CD8-positive, alpha-beta memory T cell (primary cell): ENCODE measurements around the gene CPD. TPM values are rescaled to one million over a fixed set of nuclear protein-coding genes. Genes with fewer than 3 reads are reported as not detected.
"Not testable (repeated sequence)": the region's sequence is repeated elsewhere in the genome, so short reads cannot be mapped to it uniquely, and the experiment has no call there.

Experiments
- CTCF ChIA-PET: fragments of 350-600 bp; sonication (Branson Sonifier 250); formaldehyde crosslinking; loops from one replicate; lab custom pipeline; 2021; ENCODE audit warnings: antibody characterized with exemption; lab: Charles Lee
- POLR2A ChIA-PET: fragments of 350-600 bp; sonication (Branson Sonifier 250); formaldehyde crosslinking; loops from one replicate; lab custom pipeline; 2021; ENCODE audit warnings: antibody characterized with exemption; lab: Charles Lee
- DNase-seq, 5 donors: peaks; one replicate each; pipeline versions ENCODE4 v3.0.0 to v3.0.0-alpha.2; 2020 to 2022; ENCODE audit warnings: mixed read lengths in 1 of 5
- H3K27ac ChIP-seq: one replicate; pipeline ENCODE4 v1.7.0; 2013; ENCODE audit warnings: low read depth, mild to moderate bottlenecking, low read length, moderate library complexity
- H3K27me3 ChIP-seq: 2 replicates; pipeline ENCODE4 v1.7.0; 2013; ENCODE audit warnings: low read length, mild to moderate bottlenecking; ENCODE audit not compliant: insufficient read depth, poor library complexity, severe bottlenecking
- H3K36me3 ChIP-seq: 2 replicates; pipeline ENCODE4 v1.7.0; 2013; ENCODE audit warnings: mild to moderate bottlenecking, low read length, moderate library complexity; ENCODE audit not compliant: insufficient read depth
- H3K4me1 ChIP-seq: 2 replicates; pipeline ENCODE4 v1.7.0; 2013; ENCODE audit warnings: mild to moderate bottlenecking, low read length, moderate library complexity; ENCODE audit not compliant: insufficient read depth
- H3K4me3 ChIP-seq: 2 replicates; pipeline ENCODE4 v1.7.0; 2013; ENCODE audit warnings: mild to moderate bottlenecking, low read length
- H3K9me3 ChIP-seq: 2 replicates; pipeline ENCODE4 v1.7.0; 2013; ENCODE audit warnings: mild to moderate bottlenecking, low read length
- H3K27ac Mint-ChIP-seq, 8 donors: one replicate each; pipeline ENCODE4 v1.8.0; 2020 to 2021; ENCODE audit warnings: mixed read lengths in 8 of 8, mild to moderate bottlenecking in 6 of 8, inconsistent platforms in 3 of 8, moderate library complexity in 3 of 8
- H3K27me3 Mint-ChIP-seq, 2 donors: one replicate each; pipeline ENCODE4 v1.8.0; 2020 to 2021; ENCODE audit warnings: mixed read lengths in 2 of 2, mild to moderate bottlenecking in 1 of 2, moderate library complexity in 1 of 2
- H3K36me3 Mint-ChIP-seq, 3 donors: one replicate each; pipeline ENCODE4 v1.8.0; 2020 to 2021; ENCODE audit warnings: mixed read lengths in 3 of 3, inconsistent platforms in 1 of 3, mild to moderate bottlenecking in 1 of 3
- H3K4me1 Mint-ChIP-seq, 3 donors: one replicate each; pipeline ENCODE4 v1.8.0; 2020 to 2021; ENCODE audit warnings: mixed read lengths in 3 of 3, inconsistent platforms in 1 of 3, mild to moderate bottlenecking in 1 of 3
- H3K4me3 Mint-ChIP-seq, 7 donors: one replicate each; pipeline ENCODE4 v1.8.0; 2020 to 2021; ENCODE audit warnings: mixed read lengths in 7 of 7, mild to moderate bottlenecking in 6 of 7, moderate library complexity in 4 of 7, inconsistent platforms in 2 of 7
- H3K9me3 Mint-ChIP-seq, 5 donors: one replicate each; pipeline ENCODE4 v1.8.0; 2020 to 2022; ENCODE audit warnings: mixed read lengths in 5 of 5, mild to moderate bottlenecking in 3 of 5, moderate library complexity in 2 of 5, inconsistent platforms in 1 of 5
- polyA plus RNA-seq: library from polyadenylated mRNA; unstranded; fragments of 300-500 nt; fragmentation: Illumina TruSeq; gene quantifications from one replicate; pipeline ENCODE4 v1.2.3, GENCODE V29; 2021
- total RNA-seq, 2 experiments: library from RNA; stranded (reverse); gene quantifications; one replicate each; pipeline ENCODE4 v1.2.3, GENCODE V29; 2021

CPD gene
- total and polyA plus RNA-seq, 3 experiments from 2014 or later: 17.3 to 26.7 (median 22.8) TPM

GRCh38 chr17:30345527-30346075 lies 33.1 kb upstream of the CPD start:
- Histone ChIP-seq H3K4me1 (no peaks in the 10 kb centered on the region), H3K27me3 (no peaks in the 10 kb centered on the region), H3K36me3 (no peaks in the 10 kb centered on the region), H3K27ac (no peak overlapping the region), H3K4me3 (no peak overlapping the region), H3K9me3 (no peaks in the 10 kb centered on the region)
- ChIA-PET POLR2A (no interaction called here), CTCF (interaction anchor here (1.1 kb wide), 1 partner anchor 9 kb away, joined by 4 read pairs; no protein-coding TSS in a partner anchor)
- no peaks in the 10 kb centered on the region for H3K27me3 Mint-ChIP-seq
- H3K36me3 Mint-ChIP-seq: no peaks in the 10 kb centered on the region
- H3K9me3 Mint-ChIP-seq: no peaks in the 10 kb centered on the region
- no peak for DNase-seq
- peaks cover 0 to 5% (median 0%) of the 10 kb centered on the region in 3 donors for H3K4me1 Mint-ChIP-seq
- H3K27ac Mint-ChIP-seq: no peak overlapping the region
- no peak overlapping the region for H3K4me3 Mint-ChIP-seq

DNA sequence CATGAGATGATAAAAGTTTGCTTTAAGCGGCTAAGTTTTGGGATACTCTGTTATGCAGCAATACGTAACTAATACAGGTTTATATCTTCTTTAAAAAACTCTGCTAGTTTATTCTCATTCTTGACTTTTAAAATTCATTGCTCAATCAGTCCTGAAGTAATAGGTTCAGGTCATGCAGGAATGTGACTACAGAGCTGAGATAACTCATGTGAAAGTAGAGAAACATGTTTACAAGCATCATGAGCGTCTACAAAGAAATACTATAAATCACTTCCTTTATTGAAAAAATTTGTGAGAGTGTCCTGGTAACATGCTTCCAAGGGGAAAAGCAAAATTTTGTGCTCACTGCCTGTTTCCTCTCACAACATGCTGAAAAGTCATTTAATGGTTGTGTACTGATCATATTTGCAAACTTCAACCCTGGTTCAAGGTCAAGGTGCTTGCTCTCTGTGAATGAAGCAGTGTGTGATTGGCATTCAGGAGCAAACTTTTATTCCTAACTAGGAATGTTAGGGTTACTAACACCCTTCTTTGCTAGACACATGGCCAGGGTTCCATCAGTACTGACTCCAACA lies 32.4 kb upstream of the CPD start:
- CTCF ChIA-PET: interaction anchor here (1.0 kb wide), 1 partner anchor 9 kb away, joined by 3 read pairs; no protein-coding TSS in a partner anchor
- H3K36me3 Mint-ChIP-seq: no peaks in the 10 kb centered on the region
- Histone ChIP-seq H3K4me1 (no peaks in the 10 kb centered on the region), H3K27ac (no peak overlapping the region), H3K4me3 (no peak overlapping the region), H3K9me3 (no peaks in the 10 kb centered on the region), H3K27me3 (no peaks in the 10 kb centered on the region), H3K36me3 (no peaks in the 10 kb centered on the region)
- H3K27me3 Mint-ChIP-seq: no peaks in the 10 kb centered on the region
- H3K4me1 Mint-ChIP-seq: no peaks in the 10 kb centered on the region
- no peaks in the 10 kb centered on the region for H3K9me3 Mint-ChIP-seq
- DNase-seq: no peak
- POLR2A ChIA-PET: no interaction called here
- no peak overlapping the region for H3K4me3 Mint-ChIP-seq
- H3K27ac Mint-ChIP-seq: no peak overlapping the region

DNA sequence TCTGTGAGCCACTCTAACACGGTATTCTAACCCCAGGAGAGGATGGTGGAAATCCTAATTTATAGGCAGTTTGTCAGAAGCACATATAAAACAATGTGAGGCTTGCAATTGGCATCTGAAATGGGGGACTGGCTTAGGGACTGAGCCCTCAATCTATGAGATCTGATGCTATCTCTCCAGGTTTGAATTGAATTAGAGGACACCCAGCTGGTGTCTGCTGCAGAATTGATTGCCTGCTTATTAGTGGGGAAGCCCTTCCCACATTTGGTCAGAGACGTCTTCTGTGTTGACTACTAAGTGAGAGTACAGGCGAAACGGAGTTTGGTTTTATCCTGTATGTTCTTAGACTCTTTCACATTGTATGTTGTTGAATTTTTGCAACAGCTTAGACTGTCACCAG lies 31.2 kb upstream of the CPD start:
- H3K27ac ChIP-seq: no peak overlapping the region
- peaks cover 0 to 2% of the 10 kb centered on the region in 2 donors for H3K27me3 Mint-ChIP-seq
- H3K4me3 ChIP-seq: no peak overlapping the region
- H3K4me3 Mint-ChIP-seq: no peak overlapping the region
- no peaks in the 10 kb centered on the region for H3K36me3 Mint-ChIP-seq
- POLR2A ChIA-PET: no interaction called here
- no peaks in the 10 kb centered on the region for H3K4me1 Mint-ChIP-seq
- CTCF ChIA-PET: interaction anchor here (1.3 kb wide), 1 partner anchor 85 kb away, joined by 3 read pairs; no protein-coding TSS in a partner anchor
- no peak for DNase-seq
- H3K9me3 Mint-ChIP-seq: no peaks in the 10 kb centered on the region
- no peaks in the 10 kb centered on the region for H3K36me3 ChIP-seq
- H3K9me3 ChIP-seq: no peaks in the 10 kb centered on the region
- H3K4me1 ChIP-seq: no peaks in the 10 kb centered on the region
- no peak overlapping the region for H3K27ac Mint-ChIP-seq
- no peaks in the 10 kb centered on the region for H3K27me3 ChIP-seq

GRCh38 chr17:30349252-30349651 lies 29.5 kb upstream of the CPD start:
- H3K27me3 Mint-ChIP-seq: peaks cover 0 to 2% of the 10 kb centered on the region in 2 donors
- Histone ChIP-seq H3K36me3 (no peaks in the 10 kb centered on the region), H3K27ac (no peak overlapping the region), H3K4me1 (no peaks in the 10 kb centered on the region), H3K27me3 (no peaks in the 10 kb centered on the region), H3K9me3 (no peaks in the 10 kb centered on the region), H3K4me3 (no peak overlapping the region)
- H3K4me3 Mint-ChIP-seq: no peak overlapping the region
- no peak for DNase-seq
- POLR2A ChIA-PET: no interaction called here
- H3K36me3 Mint-ChIP-seq: no peaks in the 10 kb centered on the region
- H3K9me3 Mint-ChIP-seq: no peaks in the 10 kb centered on the region
- no peaks in the 10 kb centered on the region for H3K4me1 Mint-ChIP-seq
- CTCF ChIA-PET: interaction anchor here (1.8 kb wide), 1 partner anchor 9 kb away, joined by 5 read pairs; no protein-coding TSS in a partner anchor
- no peak overlapping the region for H3K27ac Mint-ChIP-seq

DNA sequence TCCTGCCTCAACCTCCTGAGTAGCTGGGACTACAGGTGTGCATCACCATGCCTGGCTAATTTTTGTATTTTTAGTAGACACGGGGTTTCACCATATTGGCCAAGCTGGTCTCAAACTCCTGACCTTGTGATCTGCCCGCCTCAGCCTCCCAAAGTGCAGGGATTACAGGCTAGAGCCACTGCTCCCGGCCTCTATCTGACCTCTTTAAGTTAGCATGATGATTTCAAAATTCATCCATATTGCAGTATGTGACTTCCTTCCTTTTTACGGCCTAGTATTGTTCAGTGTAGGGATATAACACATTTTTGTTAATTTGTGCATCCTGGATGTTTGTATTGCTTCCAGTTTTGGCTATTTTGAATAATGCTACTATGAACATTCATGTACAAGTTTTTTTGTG lies 27.5 kb upstream of the CPD start:
- H3K36me3 ChIP-seq, H3K4me3 Mint-ChIP-seq, H3K36me3 Mint-ChIP-seq, POLR2A ChIA-PET, DNase-seq, CTCF ChIA-PET, H3K9me3 ChIP-seq, H3K4me1 Mint-ChIP-seq, H3K4me3 ChIP-seq, H3K4me1 ChIP-seq, H3K9me3 Mint-ChIP-seq, H3K27ac ChIP-seq, H3K27me3 Mint-ChIP-seq, H3K27me3 ChIP-seq: not testable (repeated sequence)
- H3K27ac Mint-ChIP-seq: peak overlapping the region in 1 of 8 donors; percentile 59

DNA sequence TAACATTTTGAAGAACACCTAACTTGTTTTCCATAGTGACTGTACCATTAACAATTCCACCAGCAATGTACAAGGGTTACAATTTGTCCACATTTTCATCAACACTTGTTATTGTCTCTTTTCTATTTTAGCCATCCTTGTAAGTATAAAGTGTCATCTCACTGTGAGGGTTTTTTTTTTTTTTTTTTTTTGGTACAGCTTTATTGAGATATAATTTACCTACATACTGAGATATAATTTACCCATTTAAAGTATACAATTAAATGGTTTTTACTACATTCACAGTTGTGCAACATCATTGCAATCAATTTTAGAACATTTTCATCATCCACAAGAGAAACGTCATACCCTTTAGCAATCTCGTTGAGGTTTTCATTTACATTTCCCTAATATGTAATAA lies 27.0 kb upstream of the CPD start:
- no peaks in the 10 kb centered on the region for H3K4me1 Mint-ChIP-seq
- peaks cover 0 to 1% (median 0%) of the 10 kb centered on the region in 3 donors for H3K36me3 Mint-ChIP-seq
- H3K9me3 Mint-ChIP-seq: no peaks in the 10 kb centered on the region
- H3K27me3 Mint-ChIP-seq: peaks cover 0 to 3% of the 10 kb centered on the region in 2 donors
- ChIA-PET POLR2A (no interaction called here), CTCF (no interaction called here)
- H3K4me3 Mint-ChIP-seq: no peak overlapping the region
- Histone ChIP-seq H3K4me3 (no peak overlapping the region), H3K9me3 (no peaks in the 10 kb centered on the region), H3K4me1 (no peaks in the 10 kb centered on the region), H3K27ac (no peak overlapping the region), H3K27me3 (no peaks in the 10 kb centered on the region), H3K36me3 (no peaks in the 10 kb centered on the region)
- no peak for DNase-seq
- peak overlapping the region in 1 of 8 donors; percentile 59 for H3K27ac Mint-ChIP-seq

DNA sequence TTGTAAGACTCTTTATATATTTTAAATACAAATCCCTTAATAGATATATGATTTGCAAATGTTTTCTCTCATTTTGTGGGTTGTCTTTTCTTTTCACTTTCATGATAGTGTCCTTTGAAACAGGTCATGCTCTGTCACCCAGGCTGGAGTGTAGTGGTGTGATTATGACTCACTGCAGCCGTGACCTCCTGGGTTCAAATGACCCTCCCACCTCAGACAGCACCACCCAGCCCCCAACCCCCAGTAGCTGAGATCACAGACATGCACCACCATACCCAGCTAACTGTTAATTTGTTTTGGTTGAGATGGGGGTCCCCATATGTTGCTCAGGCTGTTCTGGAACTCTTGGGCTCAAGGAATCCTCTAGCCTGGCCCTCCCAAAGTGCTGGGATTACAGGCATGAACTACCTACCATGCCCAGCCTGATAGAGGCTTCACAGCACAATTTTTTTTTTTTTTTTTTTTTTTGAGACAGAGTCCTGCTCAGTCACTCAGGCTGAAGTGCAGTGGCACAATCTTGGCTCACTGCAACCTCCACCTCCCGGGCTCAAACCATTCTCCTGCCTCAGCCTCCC lies 26.4 kb upstream of the CPD start:
- H3K27me3 ChIP-seq: no peaks in the 10 kb centered on the region
- Mint-ChIP-seq H3K27me3 (peaks cover 0 to 3% of the 10 kb centered on the region in 2 donors), H3K4me1 (no peaks in the 10 kb centered on the region), H3K36me3 (peaks cover 0 to 1% (median 0%) of the 10 kb centered on the region in 3 donors), H3K4me3 (no peak overlapping the region), H3K9me3 (no peaks in the 10 kb centered on the region), H3K27ac (no peak overlapping the region)
- ChIA-PET CTCF (no interaction called here), POLR2A (no interaction called here)
- no peaks in the 10 kb centered on the region for H3K4me1 ChIP-seq
- no peak overlapping the region for H3K27ac ChIP-seq
- H3K9me3 ChIP-seq: no peaks in the 10 kb centered on the region
- H3K4me3 ChIP-seq: no peak overlapping the region
- no peaks in the 10 kb centered on the region for H3K36me3 ChIP-seq
- DNase-seq: no peak

- H3K9me3 ChIP-seq: no peaks in the 10 kb centered on the region
- ChIA-PET POLR2A (no interaction called here), CTCF (interaction anchor here (1.3 kb wide), 1 partner anchor 229 kb away, joined by 3 read pairs; no protein-coding TSS in a partner anchor)
- H3K27me3 ChIP-seq: no peaks in the 10 kb centered on the region
- Mint-ChIP-seq H3K9me3 (no peaks in the 10 kb centered on the region), H3K27me3 (peaks cover 0 to 3% of the 10 kb centered on the region in 2 donors), H3K4me1 (no peaks in the 10 kb centered on the region), H3K27ac (no peak overlapping the region), H3K4me3 (no peak overlapping the region), H3K36me3 (peaks cover 0 to 1% (median 0%) of the 10 kb centered on the region in 3 donors)
- no peak for DNase-seq
- no peak overlapping the region for H3K27ac ChIP-seq
- no peaks in the 10 kb centered on the region for H3K4me1 ChIP-seq
- H3K4me3 ChIP-seq: no peak overlapping the region
- H3K36me3 ChIP-seq: no peaks in the 10 kb centered on the region
Observed at GRCh38 chr17:30354701-30355100, 24.0 kb upstream of the CPD start.
